HG02981 (cell line): Measurements from ENCODE around the gene JAG2.

Source experiments
- ATAC-seq: cut with Tn5 transposase; IDR thresholded peaks from one replicate; pipeline ENCODE4 v1.9.1; 2021; ENCODE audit warnings: mild to moderate bottlenecking, moderate library complexity; ENCODE audit not compliant: unreplicated experiment

JAG2 gene

DNA sequence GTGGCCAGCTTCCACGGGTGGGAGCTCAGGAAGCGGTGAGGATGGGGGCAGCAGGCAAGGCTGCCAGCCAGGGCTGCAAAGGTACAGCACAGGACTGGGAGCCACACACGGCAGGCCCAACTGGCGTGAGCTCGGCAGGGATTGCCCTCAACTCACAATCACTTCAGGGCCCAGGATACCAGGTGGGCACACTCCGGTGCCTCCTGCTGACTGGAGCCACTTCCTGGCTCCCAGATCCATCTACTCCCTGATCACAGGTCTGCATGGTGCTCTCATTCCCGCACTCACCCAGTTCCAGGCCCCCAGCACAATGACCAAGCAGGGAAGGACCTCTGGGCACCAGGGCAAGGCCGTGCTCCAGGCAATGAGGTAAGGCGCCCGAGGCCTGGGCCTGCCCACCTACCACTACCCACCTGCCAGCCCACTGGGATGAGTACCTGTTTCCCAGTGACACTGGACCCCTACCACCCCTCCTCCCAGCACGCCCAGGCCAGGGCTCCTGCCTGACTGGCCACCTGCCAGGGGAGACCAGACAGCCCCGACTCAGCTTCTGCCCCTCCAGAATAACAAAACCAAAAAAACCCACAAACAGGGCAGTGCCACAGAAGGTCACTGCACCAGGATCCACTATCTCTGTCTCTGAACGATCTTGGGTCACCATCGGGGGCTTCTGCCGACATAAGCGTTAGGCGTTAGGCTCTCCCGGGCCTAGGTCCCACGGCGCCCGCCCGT is 1.8 kb downstream of the JAG2 start:
- ATAC-seq, result no peak

DNA sequence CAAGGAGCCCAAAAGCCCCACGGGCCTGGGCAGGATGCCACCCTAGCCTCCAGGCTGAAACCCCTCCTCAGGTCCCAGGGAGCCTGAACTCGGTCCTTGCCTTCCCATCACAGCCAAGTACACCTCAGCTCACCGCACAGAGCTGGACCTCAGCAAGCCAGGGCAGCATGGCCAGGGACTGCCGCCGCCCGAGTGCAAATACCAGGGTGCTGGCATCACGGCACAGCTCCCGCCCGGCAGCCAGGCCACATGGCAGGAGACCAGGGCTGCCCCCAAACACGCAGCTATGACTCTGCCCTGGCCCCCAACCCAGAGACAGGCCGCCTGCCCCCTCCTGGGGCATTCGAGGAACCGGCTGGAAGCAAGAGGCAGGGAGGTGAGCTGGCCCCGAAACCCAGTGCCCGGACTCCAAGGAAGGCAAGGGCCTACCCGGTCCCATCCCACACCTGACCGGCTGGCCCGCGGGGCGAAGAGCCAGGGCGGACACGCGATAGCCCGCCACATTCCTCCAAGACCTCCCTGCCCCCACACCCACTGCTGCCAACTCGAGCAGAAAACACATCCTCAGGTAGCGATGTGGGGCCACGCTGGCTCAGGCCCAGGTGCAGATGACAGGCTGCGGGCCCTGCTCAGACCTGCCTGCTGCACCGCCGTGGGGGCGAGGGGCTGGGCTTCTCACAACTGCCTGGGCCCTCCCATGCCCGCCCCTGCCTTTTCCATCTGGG is 2.7 kb downstream of the JAG2 start:
- ATAC-seq, result no peak

DNA sequence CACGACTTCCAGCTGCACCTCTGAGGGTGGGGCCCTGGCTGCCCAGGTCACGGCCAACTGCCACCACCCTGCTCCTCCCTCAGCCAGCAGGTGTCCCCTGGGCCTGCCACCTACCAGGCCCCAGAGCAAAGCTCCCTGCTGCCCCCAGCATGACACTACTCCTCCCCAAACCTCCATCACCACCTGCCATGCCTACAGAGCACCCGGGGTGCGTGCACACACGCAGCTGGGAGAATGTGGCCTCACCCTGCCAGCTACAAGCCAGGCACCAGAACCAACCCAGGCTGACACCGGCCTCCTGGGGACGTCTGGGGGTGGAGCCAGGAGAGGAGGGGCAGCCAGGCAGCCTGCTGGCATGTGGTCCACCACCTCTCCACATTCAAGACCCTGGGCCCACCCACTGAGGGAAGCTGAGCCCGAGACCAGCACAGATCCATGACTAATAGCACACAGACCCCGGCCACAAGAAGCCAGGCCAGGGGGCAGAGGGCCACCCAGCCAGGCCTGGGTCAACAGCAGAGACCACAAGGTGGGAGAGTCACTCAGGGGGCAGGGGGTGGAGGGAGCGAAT is 3.4 kb downstream of the JAG2 start:
- ATAC-seq, result no peak

DNA sequence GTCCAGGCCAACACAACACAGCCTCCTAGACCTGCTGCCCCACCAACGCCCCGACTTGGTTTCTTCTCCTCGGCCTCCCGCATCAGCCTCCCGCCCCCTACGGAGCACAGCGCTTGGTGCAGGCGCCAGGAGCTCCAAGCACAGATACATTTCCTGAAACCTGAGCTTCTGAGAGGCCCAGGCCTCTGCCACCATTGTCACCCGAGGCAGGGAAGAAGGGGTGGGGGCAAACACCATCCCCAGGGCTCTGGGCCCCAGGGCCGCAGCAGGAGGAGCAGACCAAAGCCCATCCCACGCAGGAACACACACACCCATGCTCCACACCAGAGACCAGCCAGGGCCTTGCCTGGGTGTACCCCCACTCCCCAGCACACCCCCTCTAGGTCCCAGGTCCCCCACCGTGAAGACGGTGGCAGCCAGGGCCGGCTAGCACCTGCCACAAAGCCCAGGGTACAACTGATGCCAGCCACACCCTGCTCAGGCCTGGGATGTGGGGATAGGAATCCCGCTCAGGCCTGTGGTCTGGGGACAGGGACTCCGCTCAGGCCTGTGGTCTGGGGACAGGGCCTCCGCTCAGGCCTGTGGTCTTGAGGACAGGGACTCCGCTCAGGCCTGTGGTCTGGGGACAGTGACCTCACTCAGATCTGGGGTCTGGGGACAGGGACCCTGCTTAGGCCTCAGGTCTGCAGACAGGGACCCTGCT is 5.4 kb downstream of the JAG2 start:
- no peak for ATAC-seq

DNA sequence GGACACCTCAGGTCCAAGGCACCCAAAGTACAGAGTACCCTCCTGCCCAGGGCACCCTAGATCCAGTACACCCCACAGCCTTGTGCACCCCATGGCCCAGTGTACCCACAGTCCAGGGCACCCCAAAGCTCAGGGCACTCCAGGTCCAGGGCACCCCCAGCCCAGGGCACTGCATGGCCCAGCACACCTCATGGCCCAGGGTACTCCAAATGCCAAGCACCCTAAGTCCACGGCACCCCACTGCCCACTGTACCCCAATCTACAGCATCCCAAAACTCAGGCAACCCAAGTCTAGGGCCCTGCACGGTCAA is 6.0 kb downstream of the JAG2 start:
- no peak for ATAC-seq

DNA sequence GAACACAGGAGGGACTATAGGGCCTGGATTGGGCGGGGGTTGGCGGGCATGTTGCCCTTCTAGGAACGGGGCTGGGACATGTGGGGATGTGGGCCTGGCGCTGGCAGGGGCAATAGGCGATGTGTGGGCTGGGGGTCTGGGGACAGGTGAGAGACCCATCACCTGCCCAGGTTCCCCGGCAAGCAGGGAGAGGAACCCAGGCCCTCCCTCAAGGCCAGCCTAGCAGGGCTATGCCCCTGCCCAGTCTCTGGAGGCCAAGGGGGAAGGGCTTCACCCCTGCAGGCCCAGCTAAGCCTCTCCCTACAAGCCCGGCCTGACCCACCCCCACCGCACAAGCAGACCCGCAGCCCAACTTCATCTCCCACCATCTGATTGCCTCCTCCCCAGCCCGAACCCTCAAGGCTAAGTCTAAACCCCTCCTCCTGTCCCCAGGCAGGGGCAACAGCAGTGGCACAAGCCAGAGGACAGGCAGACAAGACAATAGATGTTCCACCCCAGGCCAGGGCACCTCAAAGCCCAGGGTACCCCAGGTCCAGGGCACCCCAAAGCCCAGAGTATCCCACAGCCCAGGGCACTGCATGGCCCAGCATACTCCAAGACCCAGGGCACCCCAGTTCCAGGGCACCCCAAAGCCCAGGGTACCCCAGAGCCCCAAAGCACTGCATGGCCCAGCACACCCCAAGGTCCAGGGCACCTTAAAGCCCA is 6.5 kb downstream of the JAG2 start:
- no peak for ATAC-seq

DNA sequence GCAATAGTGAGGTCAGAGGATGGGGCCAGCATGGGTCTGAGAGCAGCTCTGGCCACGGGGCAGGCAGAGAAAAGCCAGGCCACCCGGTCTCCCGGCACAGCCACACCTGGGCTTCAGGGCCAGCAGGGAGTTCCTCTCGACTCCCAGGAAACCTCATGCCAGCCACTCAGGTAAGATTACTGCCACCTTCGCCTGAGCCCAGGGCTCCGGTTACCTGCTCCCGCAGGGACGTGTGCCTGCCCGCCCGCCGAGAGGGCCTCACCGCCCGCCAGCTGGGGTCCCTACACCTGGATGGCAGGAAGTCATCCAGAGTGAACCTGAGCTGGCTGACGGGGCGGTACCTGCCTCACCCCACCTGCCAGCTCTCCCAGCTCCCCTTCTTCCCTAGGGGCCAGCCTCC is 7.3 kb downstream of the JAG2 start:
- ATAC-seq, result no peak

DNA sequence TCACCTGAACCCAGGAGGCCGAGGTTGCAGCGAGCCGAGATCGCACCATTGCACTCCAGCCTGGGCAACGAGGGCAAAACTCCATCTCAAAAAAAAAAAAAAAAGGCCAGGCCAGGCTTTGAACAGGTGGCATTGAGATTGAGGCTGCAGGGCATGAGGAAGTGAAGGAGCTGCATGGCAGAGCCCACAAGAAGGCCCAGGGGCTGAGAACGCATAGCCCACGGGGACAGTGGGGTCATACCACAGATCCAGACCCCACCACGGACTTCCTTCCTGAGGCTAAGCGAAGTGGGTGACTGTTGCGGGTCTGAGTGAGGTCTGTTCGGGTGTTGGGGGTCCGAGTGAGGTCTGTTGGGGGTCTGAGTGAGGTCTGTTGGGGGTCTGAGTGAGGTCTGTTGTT is 7.8 kb downstream of the JAG2 start:
- ATAC-seq, result no peak

DNA sequence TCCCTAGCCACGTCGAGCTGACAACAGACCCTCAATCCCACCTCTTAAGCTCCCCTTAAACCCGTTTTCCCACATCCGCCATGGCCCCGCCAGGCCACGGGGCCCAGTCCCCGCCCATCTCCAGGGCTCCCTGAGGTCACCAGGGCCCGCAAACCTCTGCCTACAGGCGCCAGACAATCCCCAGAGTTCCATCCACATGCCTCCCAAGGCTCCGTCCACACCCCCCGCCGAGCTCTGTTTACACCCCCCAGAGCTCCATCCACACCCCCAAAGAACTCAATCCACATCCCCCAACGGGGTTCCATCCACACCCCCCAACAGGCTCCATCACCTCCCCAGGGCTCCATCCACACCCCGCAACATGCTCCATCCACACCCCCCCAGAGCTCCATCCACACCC is 9.2 kb downstream of the JAG2 start:
- no peak for ATAC-seq

DNA sequence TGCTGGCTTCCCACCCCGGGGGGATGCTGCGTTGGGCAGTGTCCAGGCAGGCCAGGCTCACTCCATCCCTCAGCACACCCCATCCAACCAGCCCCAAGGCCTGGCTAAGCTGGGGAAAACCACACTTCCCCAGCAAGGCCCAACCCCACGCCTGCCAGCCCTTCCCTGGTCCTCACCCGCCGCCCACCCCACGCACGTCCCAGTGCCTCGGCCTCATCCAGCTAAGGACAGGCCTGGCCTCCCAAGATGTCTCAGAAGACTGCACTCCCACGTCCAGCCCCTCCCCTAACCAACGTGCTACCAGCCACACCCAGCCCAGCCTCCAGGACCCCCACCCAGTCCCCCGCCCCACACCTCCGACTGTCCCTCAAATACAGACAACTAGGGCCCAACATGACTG is 9.8 kb downstream of the JAG2 start:
- ATAC-seq, result no peak

DNA sequence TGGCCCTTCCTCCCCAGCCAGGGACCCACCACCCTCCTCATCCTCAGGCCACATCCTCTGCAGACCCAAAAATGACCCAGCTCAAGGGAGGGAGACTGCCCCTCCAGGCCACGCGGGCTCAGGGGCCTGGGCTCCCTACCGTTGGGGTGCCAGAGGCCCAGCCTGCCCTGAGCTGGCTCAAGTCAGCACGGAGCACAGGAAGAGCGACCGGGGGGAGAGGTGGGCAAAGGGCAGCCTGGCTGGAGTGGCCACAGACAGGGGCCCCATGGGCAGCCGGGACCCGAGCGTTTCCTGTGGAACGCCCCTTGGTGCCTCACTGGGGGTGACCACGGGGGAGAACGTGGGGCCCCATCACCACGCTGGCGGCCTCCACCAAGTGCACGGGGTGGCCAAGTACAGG is 10.7 kb downstream of the JAG2 start:
- no peak for ATAC-seq

DNA sequence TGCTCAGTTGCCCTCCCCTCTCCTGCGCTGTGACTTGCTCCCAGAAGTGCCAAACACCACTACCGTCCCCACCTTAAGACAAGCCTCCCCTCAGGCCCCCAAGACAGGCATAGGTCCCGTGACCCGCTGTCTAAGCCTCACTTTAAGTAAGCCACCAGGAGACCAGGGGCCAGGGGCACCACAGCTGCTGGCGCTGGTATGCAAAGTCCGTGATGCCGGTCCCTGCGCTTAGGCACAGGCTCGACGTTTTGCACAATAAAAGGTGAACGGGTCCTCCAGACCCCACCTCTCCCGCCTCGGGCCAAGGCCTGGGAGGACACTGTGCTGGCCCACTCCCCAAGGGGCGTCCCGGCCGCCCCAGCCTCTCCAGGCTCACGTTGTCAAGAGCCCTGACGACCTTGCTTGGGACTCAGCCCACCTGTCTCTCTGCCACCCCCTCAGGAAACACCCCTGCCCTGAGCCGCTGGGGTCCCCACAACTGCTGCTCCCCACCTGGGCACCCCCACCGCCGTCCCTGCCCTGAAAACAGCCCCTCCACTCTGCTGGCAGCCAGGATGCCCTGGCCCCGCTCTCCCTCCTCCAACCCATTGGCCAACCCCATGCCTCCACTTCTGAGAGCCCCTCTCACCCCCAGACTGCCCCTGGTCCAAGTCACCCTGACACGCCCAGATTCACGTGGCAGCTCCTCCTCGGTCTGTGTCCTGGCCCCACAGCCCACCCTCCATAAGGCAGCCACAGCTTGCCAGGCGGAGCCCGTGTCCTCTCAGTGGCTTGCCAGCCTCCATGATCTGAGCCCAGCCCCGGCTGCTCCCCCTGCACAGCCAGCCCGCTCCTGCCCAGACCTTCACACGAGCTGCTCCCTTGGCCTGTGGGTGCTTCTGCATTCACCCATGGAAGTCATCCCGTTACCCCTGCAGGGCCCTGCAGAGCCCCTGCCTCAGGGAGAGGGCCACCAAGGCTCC is 11.9 kb downstream of the JAG2 start:
- ATAC-seq, result no peak

DNA sequence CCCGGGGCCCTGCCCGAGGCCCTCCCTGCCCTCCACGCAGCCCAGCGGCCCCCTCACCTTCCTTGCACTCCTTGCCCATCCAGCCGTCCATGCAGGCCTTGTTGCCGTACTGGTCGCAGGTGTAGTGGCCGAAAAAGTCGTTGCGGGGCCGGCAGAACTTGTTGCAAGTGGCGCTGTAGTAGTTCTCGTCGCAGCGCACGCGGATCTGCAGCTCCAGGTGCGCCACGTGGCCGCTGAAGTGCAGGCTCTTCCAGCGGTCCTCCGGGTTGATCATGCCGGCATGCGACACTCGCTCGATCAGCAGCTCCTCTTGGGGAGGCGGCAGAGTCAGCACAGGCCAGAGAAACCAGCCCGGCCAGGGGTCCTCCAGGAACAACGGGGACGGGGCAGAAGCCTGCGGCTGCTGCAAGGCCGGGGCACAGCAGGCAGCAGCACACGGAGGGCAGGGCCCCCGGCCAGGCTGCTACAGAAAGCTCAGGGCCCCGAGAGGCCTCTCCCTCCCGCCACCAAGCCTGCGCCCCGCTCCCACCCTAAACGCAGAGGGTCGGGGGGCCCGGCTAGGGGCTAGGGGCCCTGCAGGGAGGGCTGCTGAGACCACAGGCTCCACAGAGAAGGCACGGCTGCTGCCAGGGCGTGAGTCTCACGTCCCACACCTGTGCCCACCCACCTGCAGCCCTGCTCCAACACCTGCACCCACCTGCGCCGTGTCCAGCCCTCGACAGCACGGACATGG is 12.7 kb downstream of the JAG2 start:
- ATAC-seq, result no peak

DNA sequence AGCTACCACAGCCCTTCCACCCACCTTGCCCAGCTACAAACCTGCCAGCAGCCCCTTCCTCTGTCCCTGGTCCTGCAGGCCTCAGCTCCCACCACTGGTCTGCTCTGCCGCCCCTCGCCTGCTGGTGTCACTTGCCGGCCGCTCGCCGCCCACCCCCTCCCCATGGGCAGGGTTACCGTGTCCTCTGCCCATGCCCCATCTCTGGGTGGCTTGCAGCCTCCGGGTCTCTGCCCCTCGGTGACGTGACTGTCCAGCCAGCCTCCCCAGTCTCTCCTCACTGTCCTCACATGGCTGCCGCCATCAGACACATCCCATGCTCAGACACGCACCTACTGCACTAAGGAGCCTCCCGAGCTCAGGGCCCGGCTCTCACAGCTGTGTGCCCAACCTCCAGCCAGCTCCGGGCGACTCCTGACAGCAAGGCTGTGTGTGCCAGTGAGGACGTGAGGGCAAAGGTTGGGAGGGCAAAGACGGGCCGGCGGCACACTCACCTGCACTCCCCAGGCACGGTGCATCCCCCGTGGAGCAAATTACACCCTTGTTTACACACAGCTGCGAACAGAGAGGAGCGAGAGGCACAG is 13.4 kb downstream of the JAG2 start:
- no peak for ATAC-seq

DNA sequence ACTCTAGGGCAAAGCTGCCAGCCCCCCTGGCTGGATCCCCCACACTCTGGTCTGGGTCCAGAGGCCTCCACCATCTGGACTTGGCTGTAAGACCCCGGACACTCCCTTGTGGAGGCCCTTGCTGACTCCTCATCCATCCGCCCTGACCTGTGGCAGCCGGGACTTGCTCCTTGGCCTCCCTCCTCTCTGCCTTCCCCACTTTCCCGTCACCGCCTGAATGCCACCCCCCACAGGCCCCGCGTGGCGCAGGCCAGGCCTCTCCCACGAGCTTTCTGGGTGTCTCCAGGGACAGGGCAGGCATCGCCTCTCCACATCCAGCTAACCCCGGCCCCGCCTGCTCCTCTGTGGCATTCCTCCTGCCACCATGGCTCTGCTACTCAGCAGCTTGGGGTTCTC is 14.1 kb downstream of the JAG2 start:
- ATAC-seq, result no peak

DNA sequence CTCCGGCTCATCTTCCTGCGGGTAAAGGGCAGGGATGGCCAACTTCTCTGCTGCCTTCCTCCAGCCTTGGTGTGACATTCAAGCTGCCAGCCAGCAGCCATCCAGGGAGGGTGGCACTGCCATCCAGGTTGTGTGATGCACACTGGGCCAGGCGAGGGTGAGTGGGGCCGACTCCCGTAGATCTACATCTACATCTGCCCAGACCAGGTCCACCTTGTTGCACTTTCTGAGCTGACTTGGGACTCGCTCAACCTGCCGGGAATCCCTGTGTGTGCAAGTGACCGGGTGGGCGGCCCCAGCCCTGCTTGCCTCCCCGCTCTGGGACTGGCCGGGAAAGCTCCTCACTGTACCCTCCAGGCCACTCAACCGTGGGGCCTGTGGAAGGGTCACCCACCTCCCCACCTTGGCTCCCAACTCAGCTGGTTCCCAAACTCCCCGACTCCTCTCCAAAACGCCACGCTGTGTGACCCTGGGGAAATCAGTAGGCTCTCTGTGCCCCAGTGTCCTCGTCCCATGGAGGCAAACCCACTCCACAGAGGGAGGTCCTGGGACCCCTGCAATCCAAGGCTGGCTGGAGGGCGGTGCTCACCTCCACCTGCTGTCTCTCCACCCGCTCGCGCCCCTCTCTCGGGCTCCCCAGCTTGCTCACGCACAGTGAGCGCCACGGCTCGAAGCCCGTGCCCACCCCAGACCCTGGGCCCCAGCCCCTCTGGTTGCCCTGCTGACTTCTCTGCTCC is 14.7 kb downstream of the JAG2 start:
- no peak for ATAC-seq

DNA sequence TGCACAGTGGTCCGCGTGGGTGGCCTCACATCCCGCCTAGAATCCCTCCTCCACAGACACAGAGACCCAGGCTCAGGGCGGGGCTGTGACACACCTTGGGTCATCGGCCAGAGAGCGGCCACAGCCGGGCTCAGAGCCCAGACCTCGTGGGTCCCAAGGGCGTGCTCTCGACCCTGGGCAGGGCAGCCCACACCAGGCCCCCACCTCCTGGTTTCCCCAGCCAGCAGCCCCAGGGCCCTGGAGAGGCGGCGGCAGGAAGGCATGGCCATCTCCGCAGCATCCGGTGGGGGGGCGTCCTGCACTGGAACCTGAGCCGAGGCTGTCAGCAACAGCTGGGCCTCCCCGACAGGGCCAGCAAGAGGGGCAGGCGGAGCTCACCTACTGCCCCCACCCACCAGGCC is 15.2 kb downstream of the JAG2 start:
- no peak for ATAC-seq

DNA sequence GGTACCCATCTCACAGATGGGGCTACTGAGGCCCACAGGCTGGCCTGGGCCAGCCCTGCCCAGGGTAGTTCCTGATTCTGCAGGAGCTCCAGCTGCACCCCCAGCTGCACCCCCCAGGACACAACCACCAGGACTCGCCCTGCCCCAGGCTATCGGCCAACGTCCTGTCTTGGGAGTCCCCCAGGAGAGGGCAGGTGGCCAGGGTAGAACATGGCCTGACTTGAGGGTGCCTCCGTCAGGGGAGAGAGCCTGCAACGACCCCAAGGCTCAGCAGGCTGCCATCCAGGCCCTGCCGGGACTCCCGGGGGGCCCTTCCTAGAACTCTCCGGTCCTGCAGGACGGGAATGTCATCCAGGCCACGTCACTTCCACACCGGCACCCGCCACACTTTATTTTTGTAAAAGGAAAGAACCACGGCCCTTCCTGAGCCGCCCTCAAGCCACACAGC is 15.8 kb downstream of the JAG2 start:
- ATAC-seq, result no peak
